ENCODE results near the gene SLC16A12.
"Not testable (repeated sequence)": the region's sequence is repeated elsewhere in the genome, so short reads cannot be mapped to it uniquely, and the experiment has no call there.

The SLC16A12 gene

DNA sequence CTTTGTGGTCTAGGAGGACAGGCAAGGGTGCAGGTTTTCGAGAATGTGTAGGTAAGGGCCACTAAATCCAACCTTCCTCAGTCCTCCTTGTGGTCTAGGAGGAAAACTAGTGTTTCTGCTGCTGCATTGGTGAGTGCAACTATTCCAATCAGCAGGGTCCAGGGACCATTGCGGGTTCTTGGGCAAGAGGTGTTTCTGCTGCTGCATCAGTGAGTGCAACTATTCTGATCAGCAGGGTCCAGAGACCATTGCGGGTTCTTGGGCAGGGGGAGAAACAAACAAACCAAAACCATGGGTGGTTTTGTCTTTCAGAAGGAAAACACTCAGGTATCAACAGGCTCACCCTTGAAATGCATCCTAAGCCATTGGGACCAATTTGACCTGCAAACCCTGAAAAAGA is 127.6 kb downstream of the SLC16A12 start:
- H3K79me2 ChIP-seq (ENCODE audit: insufficient read depth, low read length); H3K27me3 ChIP-seq (ENCODE audit: insufficient read depth, low read length, poor library complexity, severe bottlenecking); H3K9me3 ChIP-seq (ENCODE audit: insufficient read depth, low read depth, low read length); H4K20me1 ChIP-seq (ENCODE audit: insufficient read depth, low read length, poor library complexity, severe bottlenecking); H3K9me2 ChIP-seq (replicated peaks; ENCODE audit: low read depth, low read length); H2AFZ ChIP-seq (ENCODE audit: low read length); H3K4me3 ChIP-seq (ENCODE audit: low read length, poor library complexity, severe bottlenecking); H3K9ac ChIP-seq (ENCODE audit: low read depth, low read length, poor library complexity, severe bottlenecking); H3K4me1 ChIP-seq (ENCODE audit: insufficient read depth, low read length, poor library complexity, severe bottlenecking); H3K4me2 ChIP-seq (ENCODE audit: low read depth, low read length, poor library complexity, severe bottlenecking); H3F3A ChIP-seq (ENCODE audit: low read depth); H3K36me3 ChIP-seq (ENCODE audit: insufficient read depth, low read length): not testable (repeated sequence)

GRCh38 chr10:89406178-89406577 is 129.2 kb downstream of the SLC16A12 start:
- not testable (repeated sequence) for H3K4me3 ChIP-seq (ENCODE audit: low read length, poor library complexity, severe bottlenecking); H2AFZ ChIP-seq (ENCODE audit: low read length); H3K4me1 ChIP-seq (ENCODE audit: insufficient read depth, low read length, poor library complexity, severe bottlenecking); H3K9me2 ChIP-seq (replicated peaks; ENCODE audit: low read depth, low read length); H3F3A ChIP-seq (ENCODE audit: low read depth); H3K79me2 ChIP-seq (ENCODE audit: insufficient read depth, low read length); H4K20me1 ChIP-seq (ENCODE audit: insufficient read depth, low read length, poor library complexity, severe bottlenecking); H3K36me3 ChIP-seq (ENCODE audit: insufficient read depth, low read length); H3K9ac ChIP-seq (ENCODE audit: low read depth, low read length, poor library complexity, severe bottlenecking); H3K4me2 ChIP-seq (ENCODE audit: low read depth, low read length, poor library complexity, severe bottlenecking); H3K27me3 ChIP-seq (ENCODE audit: insufficient read depth, low read length, poor library complexity, severe bottlenecking); H3K9me3 ChIP-seq (ENCODE audit: insufficient read depth, low read depth, low read length)

GRCh38 chr10:89404104-89405047 is 131.0 kb downstream of the SLC16A12 start:
- no peaks in the 10 kb centered on the region for H3F3A ChIP-seq (ENCODE audit: low read depth)
- no peak overlapping the region for H3K4me2 ChIP-seq (ENCODE audit: low read depth, low read length, poor library complexity, severe bottlenecking)
- no peaks in the 10 kb centered on the region for H3K9me3 ChIP-seq (ENCODE audit: insufficient read depth, low read depth, low read length)
- H3K27me3 ChIP-seq (ENCODE audit: insufficient read depth, low read length, poor library complexity, severe bottlenecking) = no peaks in the 10 kb centered on the region
- H3K9ac ChIP-seq (ENCODE audit: low read depth, low read length, poor library complexity, severe bottlenecking) = no peak overlapping the region
- no peak for TF ChIP-seq CTCF (conservative IDR thresholded peaks at IDR 0.05; ENCODE audit: low read length)
- no peak for TF ChIP-seq EZH2phosphoT487 (IDR thresholded peaks at IDR 0.05; ENCODE audit: borderline replicate concordance)
- no peaks in the 10 kb centered on the region for H3K36me3 ChIP-seq (ENCODE audit: insufficient read depth, low read length)
- no peaks in the 10 kb centered on the region for H4K20me1 ChIP-seq (ENCODE audit: insufficient read depth, low read length, poor library complexity, severe bottlenecking)
- no peak overlapping the region for H2AFZ ChIP-seq (ENCODE audit: low read length)
- H3K9me2 ChIP-seq (replicated peaks; ENCODE audit: low read depth, low read length) = no peaks in the 10 kb centered on the region
- H3K4me3 ChIP-seq (ENCODE audit: low read length, poor library complexity, severe bottlenecking) = no peak overlapping the region
- peaks cover 5% of the 10 kb centered on the region for H3K4me1 ChIP-seq (ENCODE audit: insufficient read depth, low read length, poor library complexity, severe bottlenecking)
- H3K79me2 ChIP-seq (ENCODE audit: insufficient read depth, low read length) = no peaks in the 10 kb centered on the region

DNA sequence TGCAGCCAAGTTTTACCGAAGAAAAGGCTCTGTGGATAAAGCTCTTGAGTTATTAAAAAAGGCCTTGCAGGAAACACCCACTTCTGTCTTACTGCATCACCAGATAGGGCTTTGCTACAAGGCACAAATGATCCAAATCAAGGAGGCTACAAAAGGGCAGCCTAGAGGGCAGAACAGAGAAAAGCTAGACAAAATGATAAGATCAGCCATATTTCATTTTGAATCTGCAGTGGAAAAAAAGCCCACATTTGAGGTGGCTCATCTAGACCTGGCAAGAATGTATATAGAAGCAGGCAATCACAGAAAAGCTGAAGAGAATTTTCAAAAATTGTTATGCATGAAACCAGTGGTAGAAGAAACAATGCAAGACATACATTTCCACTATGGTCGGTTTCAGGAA is 132.4 kb downstream of the SLC16A12 start:
- H3K9me2 ChIP-seq (replicated peaks; ENCODE audit: low read depth, low read length) = no peaks in the 10 kb centered on the region
- TF ChIP-seq EZH2phosphoT487 (IDR thresholded peaks at IDR 0.05; ENCODE audit: borderline replicate concordance) (no peak), CTCF (conservative IDR thresholded peaks at IDR 0.05; ENCODE audit: low read length) (no peak)
- H3K9ac ChIP-seq (ENCODE audit: low read depth, low read length, poor library complexity, severe bottlenecking) = no peak overlapping the region
- H3K79me2 ChIP-seq (ENCODE audit: insufficient read depth, low read length) = no peaks in the 10 kb centered on the region
- H4K20me1 ChIP-seq (ENCODE audit: insufficient read depth, low read length, poor library complexity, severe bottlenecking) = no peaks in the 10 kb centered on the region
- H3K27me3 ChIP-seq (ENCODE audit: insufficient read depth, low read length, poor library complexity, severe bottlenecking) = no peaks in the 10 kb centered on the region
- H3K4me2 ChIP-seq (ENCODE audit: low read depth, low read length, poor library complexity, severe bottlenecking) = no peak overlapping the region
- H3K4me1 ChIP-seq (ENCODE audit: insufficient read depth, low read length, poor library complexity, severe bottlenecking) = peaks cover 5% of the 10 kb centered on the region
- no peaks in the 10 kb centered on the region for H3F3A ChIP-seq (ENCODE audit: low read depth)
- H3K36me3 ChIP-seq (ENCODE audit: insufficient read depth, low read length) = no peaks in the 10 kb centered on the region
- H3K9me3 ChIP-seq (ENCODE audit: insufficient read depth, low read depth, low read length) = no peaks in the 10 kb centered on the region
- no peak overlapping the region for H3K4me3 ChIP-seq (ENCODE audit: low read length, poor library complexity, severe bottlenecking)
- H2AFZ ChIP-seq (ENCODE audit: low read length) = no peak overlapping the region

All from Loucy (cell line).